ENCODE data around the gene FREM1.

DNA sequence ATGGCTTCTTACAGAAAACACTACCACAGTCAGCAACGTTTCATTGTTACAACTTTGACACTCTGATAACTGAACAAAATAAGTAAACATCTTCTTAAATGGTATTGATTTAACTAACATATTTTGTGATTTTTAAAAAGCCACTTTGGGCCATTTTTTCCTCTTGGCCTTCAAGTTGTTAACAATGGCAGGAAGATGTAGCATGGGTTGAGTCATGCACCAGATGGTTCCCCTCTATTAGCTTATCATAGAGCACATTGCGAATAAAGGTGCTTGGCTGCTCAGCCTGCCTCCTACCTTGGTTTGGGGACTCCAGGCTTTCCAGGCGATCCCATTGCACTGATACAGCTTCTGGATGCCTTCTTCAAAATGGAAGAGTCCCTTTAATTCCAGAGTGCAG lies 163.6 kb downstream of the FREM1 start:
- no peak for TF ChIP-seq POLR2AphosphoS5 (IDR thresholded peaks at IDR 0.05)
- TF ChIP-seq, protein P1, sequence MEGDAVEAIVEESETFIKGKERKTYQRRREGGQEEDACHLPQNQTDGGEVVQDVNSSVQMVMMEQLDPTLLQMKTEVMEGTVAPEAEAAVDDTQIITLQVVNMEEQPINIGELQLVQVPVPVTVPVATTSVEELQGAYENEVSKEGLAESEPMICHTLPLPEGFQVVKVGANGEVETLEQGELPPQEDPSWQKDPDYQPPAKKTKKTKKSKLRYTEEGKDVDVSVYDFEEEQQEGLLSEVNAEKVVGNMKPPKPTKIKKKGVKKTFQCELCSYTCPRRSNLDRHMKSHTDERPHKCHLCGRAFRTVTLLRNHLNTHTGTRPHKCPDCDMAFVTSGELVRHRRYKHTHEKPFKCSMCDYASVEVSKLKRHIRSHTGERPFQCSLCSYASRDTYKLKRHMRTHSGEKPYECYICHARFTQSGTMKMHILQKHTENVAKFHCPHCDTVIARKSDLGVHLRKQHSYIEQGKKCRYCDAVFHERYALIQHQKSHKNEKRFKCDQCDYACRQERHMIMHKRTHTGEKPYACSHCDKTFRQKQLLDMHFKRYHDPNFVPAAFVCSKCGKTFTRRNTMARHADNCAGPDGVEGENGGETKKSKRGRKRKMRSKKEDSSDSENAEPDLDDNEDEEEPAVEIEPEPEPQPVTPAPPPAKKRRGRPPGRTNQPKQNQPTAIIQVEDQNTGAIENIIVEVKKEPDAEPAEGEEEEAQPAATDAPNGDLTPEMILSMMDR (IDR thresholded peaks at IDR 0.05) = no peak
- no peak for TF ChIP-seq EP300 (IDR thresholded peaks at IDR 0.05; ENCODE audit: low read depth)
